ENCODE measurements around the gene SPATA21. TPM values are rescaled to one million over a fixed set of nuclear protein-coding genes. Genes with fewer than 3 reads are reported as not detected.
"Not testable (repeated sequence)": the region's sequence is repeated elsewhere in the genome, so short reads cannot be mapped to it uniquely, and the experiment has no call there.

The SPATA21 gene
- total RNA-seq, 1 donor from 2014 or later: not detected

GRCh38 chr1:16387201-16388188 is 49.7 kb downstream of the SPATA21 start:
- DNase-seq (ENCODE audit: low spot score) (no peak), ATAC-seq (peak; percentile 68)

- no peak for DNase-seq (ENCODE audit: low spot score)
- peak; percentile 63 for ATAC-seq
These were observed 50.6 kb downstream of the SPATA21 start for GRCh38 chr1:16386454-16387113.

GRCh38 chr1:16385659-16386453 is 51.4 kb downstream of the SPATA21 start:
- DNase-seq (ENCODE audit: low spot score) (no peak), ATAC-seq (no peak)

- no peak for DNase-seq (ENCODE audit: low spot score)
- ATAC-seq: no peak
These were observed 53.3 kb downstream of the SPATA21 start for GRCh38 chr1:16383888-16384287.

GRCh38 chr1:16380868-16381267 is 56.4 kb downstream of the SPATA21 start:
- DNase-seq (ENCODE audit: low spot score): no peak
- no peak for ATAC-seq

GRCh38 chr1:16378443-16378842 is 58.8 kb downstream of the SPATA21 start:
- peak; percentile 12 for ATAC-seq
- no peak for DNase-seq (ENCODE audit: low spot score)

GRCh38 chr1:16376971-16377370 is 60.3 kb downstream of the SPATA21 start:
- DNase-seq (ENCODE audit: low spot score) (no peak), ATAC-seq (peak; percentile 62)

GRCh38 chr1:16375521-16376340 is 61.5 kb downstream of the SPATA21 start:
- ATAC-seq: no peak
- DNase-seq (ENCODE audit: low spot score): no peak

- no peak for ATAC-seq
- DNase-seq (ENCODE audit: low spot score): no peak
These were observed 63.0 kb downstream of the SPATA21 start for GRCh38 chr1:16374266-16374665.

- ATAC-seq (no peak), DNase-seq (ENCODE audit: low spot score) (no peak)
These were observed 64.5 kb downstream of the SPATA21 start for GRCh38 chr1:16372535-16373285.

GRCh38 chr1:16371725-16372124 is 65.5 kb downstream of the SPATA21 start:
- DNase-seq (ENCODE audit: low spot score) (no peak), ATAC-seq (no peak)

GRCh38 chr1:16369821-16370220 is 67.4 kb downstream of the SPATA21 start:
- ATAC-seq (no peak), DNase-seq (ENCODE audit: low spot score) (no peak)

GRCh38 chr1:16367968-16368890 is 69.0 kb downstream of the SPATA21 start:
- ATAC-seq (peak; percentile 4), DNase-seq (ENCODE audit: low spot score) (no peak)

- ATAC-seq: peak; percentile 86
- peak; percentile 85 for DNase-seq (ENCODE audit: low spot score)
These were observed 69.8 kb downstream of the SPATA21 start for GRCh38 chr1:16367258-16367967.

GRCh38 chr1:16366722-16367257 is 70.4 kb downstream of the SPATA21 start, which contains the start of gene SZRD1:
TSS of gene SZRD1 (plus strand) at chr1:16367242. CDS start at chr1:16367258, 16 bp downstream.
- peak; percentile 89 for ATAC-seq
- DNase-seq (ENCODE audit: low spot score): peak; percentile 98

- not testable (repeated sequence) for DNase-seq (ENCODE audit: low spot score); ATAC-seq
These were observed 72.1 kb downstream of the SPATA21 start for GRCh38 chr1:16365146-16365498.

- no peak for ATAC-seq
- no peak for DNase-seq (ENCODE audit: low spot score)
These were observed 80.4 kb downstream of the SPATA21 start for GRCh38 chr1:16356867-16357266.

Measured in left lobe of liver (tissue), 2 donors.